ENCODE data around the gene ZIC3. TPM values are rescaled to one million over a fixed set of nuclear protein-coding genes. Genes with fewer than 3 reads are reported as not detected.

The ZIC3 gene
- total RNA-seq, 4 donors from 2014 or later = not detected

- TF ChIP-seq POLR2A (IDR thresholded peaks at IDR 0.05; ENCODE audit: low read depth) (no peak), POLR2AphosphoS5 (IDR thresholded peaks at IDR 0.05) (no peak), CTCF (IDR thresholded peaks at IDR 0.05) (no peak), EP300 (IDR thresholded peaks at IDR 0.05) (no peak)
- 33% methylated on average over 35 of the region's 36 CpGs for WGBS
- DNase-seq (ENCODE audit: extremely low spot score) = no peak
- Histone ChIP-seq H3K9me3 (no peaks in the 10 kb centered on the region), H3K27ac (replicated peaks in 1 of 4) (no peak overlapping the region), H3K4me1 (peaks cover 4 to 32% (median 28%) of the 10 kb centered on the region in 4 donors), H3K27me3 (peaks cover 0 to 99% (median 64%) of the 10 kb centered on the region in 4 donors), H3K4me3 (peak overlapping the region in 2 of 4 donors; percentile 12 to 65), H3K36me3 (no peaks in the 10 kb centered on the region)
- intact Hi-C loops (cut with DNase I) = no loop called here
These were observed 1.8 kb downstream of the ZIC3 start for GRCh38 chrX:137567682-137568232.

- H3K4me3 ChIP-seq = no peak overlapping the region
- H3K4me1 ChIP-seq = peaks cover 4 to 32% (median 31%) of the 10 kb centered on the region in 4 donors
- peaks cover 0 to 97% (median 62%) of the 10 kb centered on the region in 4 donors for H3K27me3 ChIP-seq
- no peak for DNase-seq (ENCODE audit: extremely low spot score)
- intact Hi-C loops (cut with DNase I) = no loop called here
- TF ChIP-seq EP300 (IDR thresholded peaks at IDR 0.05) = no peak
- TF ChIP-seq POLR2A (IDR thresholded peaks at IDR 0.05; ENCODE audit: low read depth) = no peak
- no peak for TF ChIP-seq CTCF (IDR thresholded peaks at IDR 0.05)
- no peaks in the 10 kb centered on the region for H3K36me3 ChIP-seq
- H3K9me3 ChIP-seq = no peaks in the 10 kb centered on the region
- WGBS = 33% methylated on average over 27 of the region's 53 CpGs
- no peak overlapping the region for H3K27ac ChIP-seq (replicated peaks in 1 of 4)
These were observed 3.0 kb downstream of the ZIC3 start for GRCh38 chrX:137568741-137569469.

GRCh38 chrX:137569470-137569891 is 3.6 kb downstream of the ZIC3 start:
- Histone ChIP-seq H3K36me3 (no peaks in the 10 kb centered on the region), H3K27me3 (peaks cover 5 to 97% (median 65%) of the 10 kb centered on the region in 4 donors), H3K9me3 (no peaks in the 10 kb centered on the region), H3K4me1 (peaks cover 4 to 37% (median 34%) of the 10 kb centered on the region in 4 donors), H3K4me3 (no peak overlapping the region), H3K27ac (replicated peaks in 1 of 4) (no peak overlapping the region)
- intact Hi-C loops (cut with DNase I) = no loop called here
- DNase-seq (ENCODE audit: extremely low spot score) = no peak
- WGBS = 23% methylated on average over 16 of the region's 16 CpGs
- TF ChIP-seq POLR2AphosphoS5 (IDR thresholded peaks at IDR 0.05) = no peak
- TF ChIP-seq CTCF (IDR thresholded peaks at IDR 0.05) = no peak
- no peak for TF ChIP-seq EP300 (IDR thresholded peaks at IDR 0.05)
- TF ChIP-seq POLR2A (IDR thresholded peaks at IDR 0.05; ENCODE audit: low read depth) = no peak

GRCh38 chrX:137573324-137574101 is 7.6 kb downstream of the ZIC3 start:
- no peak overlapping the region for H3K4me3 ChIP-seq
- H3K4me1 ChIP-seq = peaks cover 0 to 11% (median 5%) of the 10 kb centered on the region in 4 donors
- peaks cover 5 to 83% (median 53%) of the 10 kb centered on the region in 4 donors for H3K27me3 ChIP-seq
- no peaks in the 10 kb centered on the region for H3K36me3 ChIP-seq
- TF ChIP-seq POLR2AphosphoS5 (IDR thresholded peaks at IDR 0.05) (no peak), CTCF (IDR thresholded peaks at IDR 0.05) (no peak), EP300 (IDR thresholded peaks at IDR 0.05) (no peak), POLR2A (IDR thresholded peaks at IDR 0.05; ENCODE audit: low read depth) (no peak)
- DNase-seq (ENCODE audit: extremely low spot score) = no peak
- H3K27ac ChIP-seq (replicated peaks in 1 of 4) = no peak overlapping the region
- intact Hi-C loops (cut with DNase I) = no loop called here
- H3K9me3 ChIP-seq = no peaks in the 10 kb centered on the region
- 16% methylated on average over 34 of the region's 44 CpGs for WGBS

Measured in esophagus muscularis mucosa (tissue), 4 donors.